ENCODE measurements around the gene FOXO1.

DNA sequence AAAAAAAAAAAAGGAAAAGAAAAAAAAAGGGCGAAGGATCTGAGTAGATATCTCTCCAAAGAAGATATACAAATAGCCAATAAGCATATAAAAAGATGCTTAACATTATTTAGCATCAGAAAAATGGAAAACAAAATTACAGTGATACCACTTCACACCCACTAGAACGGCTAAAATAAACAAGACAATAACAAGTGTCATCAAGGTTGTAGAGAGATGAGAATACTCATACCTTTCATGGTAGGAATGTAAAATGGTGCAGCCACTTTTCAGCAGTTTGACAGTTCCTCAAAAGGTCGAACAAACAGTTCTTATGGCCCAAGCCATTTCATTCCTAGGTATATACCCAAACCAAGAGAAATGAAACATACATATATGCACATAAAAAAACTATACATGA, 33.5 kb downstream of the FOXO1 start:
- TF ChIP-seq CTCF (IDR thresholded peaks at IDR 0.05 in 2 of 3, conservative IDR thresholded peaks at IDR 0.05 in 1 of 3; ENCODE audit: borderline replicate concordance in 1 of 3, insufficient read depth in 1 of 3, low read depth in 2 of 3, low read length in 2 of 3) (no peak), RAD21 (IDR thresholded peaks at IDR 0.05; ENCODE audit: low read depth) (no peak), EZH2 (IDR thresholded peaks at IDR 0.05) (no peak), POLR2AphosphoS5 (IDR thresholded peaks at IDR 0.05; ENCODE audit: low read depth, low read length) (no peak), POLR2A (IDR thresholded peaks at IDR 0.05; ENCODE audit: borderline replicate concordance, extremely low read depth, insufficient read depth, insufficient read length) (no peak), EGR1 (IDR thresholded peaks at IDR 0.05; ENCODE audit: low read depth) (no peak), ZNF274 (IDR thresholded peaks at IDR 0.05; ENCODE audit: low read depth, low read length) (no peak), CEBPB (IDR thresholded peaks at IDR 0.05; ENCODE audit: low read depth) (no peak), TCF7L2 (IDR thresholded peaks at IDR 0.05; ENCODE audit: borderline replicate concordance, extremely low read depth, insufficient read depth, insufficient read length) (no peak)
- TF ChIP-seq, protein P1, sequence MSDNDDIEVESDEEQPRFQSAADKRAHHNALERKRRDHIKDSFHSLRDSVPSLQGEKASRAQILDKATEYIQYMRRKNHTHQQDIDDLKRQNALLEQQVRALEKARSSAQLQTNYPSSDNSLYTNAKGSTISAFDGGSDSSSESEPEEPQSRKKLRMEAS (IDR thresholded peaks at IDR 0.05): no peak

Data from HCT116 (cell line).